Measurements from ENCODE around the gene HELZ. TPM values are rescaled to one million over a fixed set of nuclear protein-coding genes. Genes with fewer than 3 reads are reported as not detected.
A peak's percentile ranks its signal among the peaks of the same experiment; 100 is the strongest.
"Not testable (repeated sequence)": the region's sequence is repeated elsewhere in the genome, so short reads cannot be mapped to it uniquely, and the experiment has no call there.

The HELZ gene
- total RNA-seq = 100 to 1,000 TPM; 106 to 110 TPM

DNA sequence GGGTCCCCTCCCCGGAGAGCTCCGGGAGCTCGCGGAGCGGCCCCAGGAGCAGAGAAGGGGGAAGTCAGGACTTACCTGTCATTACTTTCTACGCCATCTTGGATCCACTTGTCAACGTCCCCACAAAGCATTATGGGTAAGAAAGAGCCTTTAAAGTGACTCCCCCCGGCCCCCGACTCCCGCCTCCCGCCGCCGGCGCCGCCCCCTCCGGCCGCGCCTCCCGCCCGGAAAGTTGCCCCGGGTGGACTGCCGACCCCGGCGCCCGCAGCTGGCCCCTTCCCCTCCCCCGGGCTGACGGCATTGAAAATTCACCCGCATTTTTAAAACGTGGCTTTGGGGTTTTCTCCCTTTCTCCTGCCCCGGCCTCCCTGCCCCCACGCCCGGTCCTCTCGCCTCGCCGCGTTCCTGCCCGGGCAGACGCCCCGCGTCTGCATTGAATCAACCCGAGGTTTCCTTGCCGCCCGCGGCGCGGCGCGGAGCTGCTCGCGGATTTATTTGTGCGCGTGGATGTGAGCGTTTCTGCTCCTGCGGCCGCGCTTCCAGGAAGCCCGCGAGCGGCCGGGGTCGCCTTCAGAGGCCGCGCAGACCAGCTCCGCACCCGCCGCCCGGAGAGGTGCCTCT is at the start of gene HELZ:
Gene HELZ (minus strand): TSS at position 124 of the 621 bp plus-strand sequence. CDS start 26,392 bp downstream, outside the sequence.
- Mint-ChIP-seq H3K27me3 (no peaks in the 10 kb centered on the region), H3K27ac (peak within 1 kb of the TSS; percentile 83 to 95), H3K4me3 (peak within 1 kb of the TSS; percentile 95), H3K4me1 (ENCODE audit: low read depth in 2 of 2) (peaks cover 54 to 60% of the 10 kb centered on the region in 2 donors), H3K36me3 (peaks cover 9% of the 10 kb centered on the region), H3K9me3 (no peaks in the 10 kb centered on the region)
- DNase-seq (ENCODE audit: low spot score) (peak; percentile 86), ATAC-seq (peak; percentile 82 to 88)

DNA sequence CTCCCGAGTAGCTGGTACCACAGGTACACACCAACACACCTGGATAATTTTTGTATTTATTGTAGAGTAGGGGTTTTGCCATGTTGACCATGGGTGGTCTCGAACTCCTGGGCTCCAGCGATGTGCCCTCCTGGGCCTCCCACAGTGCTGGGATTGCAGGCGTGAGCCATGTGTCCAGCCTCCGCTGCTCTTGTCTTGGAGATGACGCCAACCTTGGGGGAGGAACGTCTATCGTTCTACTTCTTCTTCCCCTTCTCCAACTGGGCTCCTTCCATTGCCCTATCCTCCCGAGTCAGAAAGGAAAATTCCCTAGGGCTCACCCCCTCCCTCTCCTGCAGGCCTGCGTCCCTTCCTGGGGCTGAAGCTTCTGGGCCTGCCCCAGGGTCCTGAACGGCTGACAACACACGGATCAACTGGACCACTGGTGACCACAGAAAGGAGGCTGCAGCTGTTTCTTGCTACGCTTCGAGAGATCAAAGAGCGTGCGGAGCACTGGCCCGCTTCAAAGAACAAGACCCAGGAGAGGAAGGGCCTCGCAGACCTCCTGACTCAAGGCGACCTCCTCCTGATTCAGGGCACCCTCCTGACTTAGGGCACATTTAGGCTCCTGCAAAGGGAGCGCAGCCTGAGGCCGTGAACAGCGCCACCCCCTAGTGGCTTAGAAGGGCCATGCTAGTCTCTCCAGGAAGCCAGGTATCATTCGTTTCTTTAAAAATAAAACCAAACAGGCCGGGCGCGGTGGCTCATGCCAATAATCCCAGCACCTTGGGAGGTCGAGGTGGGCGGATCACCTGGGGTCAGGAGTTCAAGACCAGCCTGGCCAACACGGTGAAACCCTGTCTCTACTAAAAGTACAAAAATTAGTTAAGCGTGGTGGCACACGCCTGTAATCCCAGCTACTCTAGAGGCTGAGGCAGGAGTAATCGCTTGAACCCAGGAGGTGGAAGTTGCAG is 48.5 kb upstream of the HELZ start:
- Mint-ChIP-seq H3K36me3 (no peaks in the 10 kb centered on the region), H3K4me1 (ENCODE audit: low read depth in 2 of 2) (peaks cover 6 to 15% of the 10 kb centered on the region in 2 donors), H3K27ac (peak overlapping the region; percentile 17 to 63), H3K4me3 (no peak overlapping the region), H3K27me3 (no peaks in the 10 kb centered on the region), H3K9me3 (no peaks in the 10 kb centered on the region)
- ATAC-seq = peak; percentile 91 to 92
- peak; percentile 81 for DNase-seq (ENCODE audit: low spot score)

- Mint-ChIP-seq H3K4me3 (no peak overlapping the region), H3K9me3 (no peaks in the 10 kb centered on the region), H3K4me1 (ENCODE audit: low read depth in 2 of 2) (peaks cover 6 to 16% of the 10 kb centered on the region in 2 donors), H3K27ac (no peak overlapping the region), H3K27me3 (no peaks in the 10 kb centered on the region), H3K36me3 (no peaks in the 10 kb centered on the region)
- DNase-seq (ENCODE audit: low spot score) (no peak), ATAC-seq (no peak)
These were observed 45.8 kb upstream of the HELZ start for GRCh38 chr17:67290711-67291291.

DNA sequence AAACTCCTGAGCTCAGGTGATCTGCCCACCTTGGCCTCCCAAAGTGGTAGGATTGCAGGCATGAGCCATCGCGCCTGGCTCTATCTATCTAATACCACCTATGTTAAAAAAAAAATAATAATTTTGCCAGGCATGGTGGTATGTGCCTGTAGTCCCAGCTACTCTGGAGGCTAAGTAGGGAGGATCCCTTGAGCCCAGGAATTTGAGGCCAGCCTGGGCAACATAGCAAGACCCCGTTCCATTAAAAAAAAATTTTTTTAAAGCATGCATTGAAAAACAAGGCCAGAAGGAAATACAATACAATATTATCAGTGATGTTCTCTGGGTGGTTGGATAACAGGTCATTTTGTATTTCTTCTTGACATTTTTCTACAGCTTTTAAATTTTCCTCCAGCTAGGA is 45.2 kb upstream of the HELZ start:
- Mint-ChIP-seq H3K4me3 (no peak overlapping the region), H3K36me3 (no peaks in the 10 kb centered on the region), H3K9me3 (no peaks in the 10 kb centered on the region), H3K27ac (no peak overlapping the region), H3K27me3 (no peaks in the 10 kb centered on the region), H3K4me1 (ENCODE audit: low read depth in 2 of 2) (peaks cover 6 to 16% of the 10 kb centered on the region in 2 donors)
- no peak for ATAC-seq
- DNase-seq (ENCODE audit: low spot score) = no peak

- Mint-ChIP-seq H3K4me1 (ENCODE audit: low read depth in 2 of 2) (peaks cover 6 to 16% of the 10 kb centered on the region in 2 donors), H3K27me3 (no peaks in the 10 kb centered on the region), H3K4me3 (no peak overlapping the region), H3K36me3 (no peaks in the 10 kb centered on the region), H3K9me3 (no peaks in the 10 kb centered on the region), H3K27ac (no peak overlapping the region)
- DNase-seq (ENCODE audit: low spot score) (no peak), ATAC-seq (no peak)
These were observed 44.3 kb upstream of the HELZ start for GRCh38 chr17:67289181-67289876.

DNA sequence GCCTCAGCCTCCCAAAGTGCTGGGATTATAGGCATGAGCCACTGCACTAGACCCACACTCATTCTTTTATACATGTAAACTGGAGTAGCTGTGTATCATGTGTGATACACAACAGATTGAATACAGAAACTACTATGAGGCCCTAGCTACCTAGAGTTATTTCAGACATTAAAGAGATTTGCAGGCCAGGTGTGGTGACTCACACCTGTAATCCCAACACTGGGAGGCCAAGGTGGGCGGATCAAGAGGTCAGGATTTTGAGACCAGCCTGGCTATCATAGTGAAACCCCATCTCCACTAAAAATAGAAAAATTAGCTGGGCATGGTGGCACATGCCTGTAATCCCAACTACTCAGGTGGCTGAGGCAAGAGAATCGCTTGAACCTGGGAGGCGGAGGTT is 41.8 kb upstream of the HELZ start:
- not testable (repeated sequence) for DNase-seq (ENCODE audit: low spot score); ATAC-seq; H3K27me3 Mint-ChIP-seq; H3K27ac Mint-ChIP-seq; H3K9me3 Mint-ChIP-seq; H3K36me3 Mint-ChIP-seq; H3K4me1 Mint-ChIP-seq (ENCODE audit: low read depth in 2 of 2); H3K4me3 Mint-ChIP-seq

GRCh38 chr17:67285360-67285759 is 40.4 kb upstream of the HELZ start:
- no peak for ATAC-seq

GRCh38 chr17:67283731-67284516 is 38.9 kb upstream of the HELZ start:
- Mint-ChIP-seq H3K9me3 (no peaks in the 10 kb centered on the region), H3K4me1 (ENCODE audit: low read depth in 2 of 2) (peaks cover 0 to 2% of the 10 kb centered on the region in 2 donors), H3K36me3 (no peaks in the 10 kb centered on the region), H3K4me3 (no peak overlapping the region), H3K27ac (no peak overlapping the region), H3K27me3 (no peaks in the 10 kb centered on the region)
- DNase-seq (ENCODE audit: low spot score) (no peak), ATAC-seq (no peak)

More at GRCh38 chr17:67285360-67285759, 40.4 kb upstream of the HELZ start:
- Mint-ChIP-seq H3K9me3 (no peaks in the 10 kb centered on the region), H3K4me3 (no peak overlapping the region), H3K27ac (no peak overlapping the region), H3K36me3 (no peaks in the 10 kb centered on the region), H3K27me3 (no peaks in the 10 kb centered on the region), H3K4me1 (ENCODE audit: low read depth in 2 of 2) (peaks cover 0 to 10% of the 10 kb centered on the region in 2 donors)
- no peak for DNase-seq (ENCODE audit: low spot score)

DNA sequence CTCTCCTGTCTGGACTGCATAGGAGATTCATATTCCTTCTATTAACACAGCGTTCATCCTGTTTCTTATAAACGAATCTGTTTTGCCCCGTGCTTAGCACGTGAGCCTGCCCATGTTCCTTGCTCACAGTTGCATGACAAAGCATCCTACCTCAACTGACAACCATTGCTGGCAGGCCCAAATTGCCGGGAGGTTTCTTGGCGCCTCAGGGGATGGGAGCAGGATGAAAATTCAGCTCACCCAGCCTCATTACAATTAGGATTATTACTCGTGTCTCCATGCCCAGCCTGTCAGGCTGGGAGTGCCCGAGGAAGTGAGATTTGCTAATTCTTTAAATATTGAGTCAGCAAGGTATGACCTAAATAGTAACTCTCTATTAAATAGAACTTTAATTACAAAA is 36.7 kb upstream of the HELZ start:
- H3K4me3 Mint-ChIP-seq = no peak overlapping the region
- no peaks in the 10 kb centered on the region for H3K9me3 Mint-ChIP-seq
- no peak overlapping the region for H3K27ac Mint-ChIP-seq
- no peaks in the 10 kb centered on the region for H3K4me1 Mint-ChIP-seq (ENCODE audit: low read depth in 2 of 2)
- no peak for ATAC-seq
- DNase-seq (ENCODE audit: low spot score) = no peak
- H3K36me3 Mint-ChIP-seq = no peaks in the 10 kb centered on the region
- H3K27me3 Mint-ChIP-seq = no peaks in the 10 kb centered on the region

- no peaks in the 10 kb centered on the region for H3K27me3 Mint-ChIP-seq
- H3K27ac Mint-ChIP-seq = no peak overlapping the region
- ATAC-seq (no peak), DNase-seq (ENCODE audit: low spot score) (no peak)
- no peaks in the 10 kb centered on the region for H3K36me3 Mint-ChIP-seq
- H3K9me3 Mint-ChIP-seq = no peaks in the 10 kb centered on the region
- no peak overlapping the region for H3K4me3 Mint-ChIP-seq
- H3K4me1 Mint-ChIP-seq (ENCODE audit: low read depth in 2 of 2) = no peaks in the 10 kb centered on the region
These were observed 36.1 kb upstream of the HELZ start for GRCh38 chr17:67281053-67281452.

DNA sequence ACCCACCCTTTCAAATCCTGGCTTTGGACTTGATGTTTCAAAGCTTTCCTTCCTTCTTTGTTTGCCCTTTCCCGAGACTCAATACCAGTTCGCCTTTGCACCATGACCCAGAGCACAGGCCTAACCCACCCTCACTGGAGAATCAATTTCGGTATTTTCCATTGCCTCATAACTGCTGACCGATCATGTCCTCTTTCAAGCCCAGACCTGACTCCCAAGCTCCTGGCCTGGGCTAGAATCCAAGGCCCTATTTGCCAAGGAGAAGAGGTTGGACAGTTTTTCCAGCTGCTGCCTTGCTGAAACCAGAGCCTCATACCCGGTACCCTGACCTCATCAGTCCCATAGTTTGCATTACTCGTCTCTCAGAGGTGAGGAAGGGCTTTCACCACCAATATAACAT is 35.3 kb upstream of the HELZ start:
- H3K36me3 Mint-ChIP-seq = no peaks in the 10 kb centered on the region
- no peaks in the 10 kb centered on the region for H3K27me3 Mint-ChIP-seq
- no peaks in the 10 kb centered on the region for H3K4me1 Mint-ChIP-seq (ENCODE audit: low read depth in 2 of 2)
- H3K4me3 Mint-ChIP-seq = no peak overlapping the region
- ATAC-seq = no peak
- no peak for DNase-seq (ENCODE audit: low spot score)
- no peaks in the 10 kb centered on the region for H3K9me3 Mint-ChIP-seq
- H3K27ac Mint-ChIP-seq = no peak overlapping the region

DNA sequence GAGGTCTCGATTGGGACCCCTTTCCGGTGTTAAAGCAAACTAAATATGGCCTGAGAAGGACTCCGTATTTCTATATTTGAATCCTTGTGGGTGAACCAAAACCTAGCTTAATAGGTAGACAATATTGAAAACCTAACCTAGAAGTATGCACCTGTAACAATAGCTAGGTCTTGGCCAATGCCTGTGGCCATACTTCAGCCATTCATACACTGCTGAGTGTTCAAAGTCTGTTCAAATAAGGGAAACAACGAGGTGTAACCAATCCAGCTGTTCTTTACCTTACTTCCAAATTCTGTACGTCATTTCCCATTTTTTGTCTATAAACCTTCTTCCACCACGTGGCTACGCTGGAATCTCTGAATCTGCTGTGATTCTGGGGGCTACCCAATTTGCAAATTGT is 34.1 kb upstream of the HELZ start:
- Mint-ChIP-seq H3K9me3 (no peaks in the 10 kb centered on the region), H3K36me3 (no peaks in the 10 kb centered on the region), H3K4me1 (ENCODE audit: low read depth in 2 of 2) (no peaks in the 10 kb centered on the region), H3K4me3 (no peak overlapping the region), H3K27me3 (no peaks in the 10 kb centered on the region), H3K27ac (no peak overlapping the region)
- DNase-seq (ENCODE audit: low spot score) (no peak), ATAC-seq (no peak)

GRCh38 chr17:67278363-67278762 is 33.4 kb upstream of the HELZ start:
- Mint-ChIP-seq H3K27me3 (no peaks in the 10 kb centered on the region), H3K36me3 (no peaks in the 10 kb centered on the region), H3K9me3 (no peaks in the 10 kb centered on the region), H3K27ac (no peak overlapping the region), H3K4me1 (ENCODE audit: low read depth in 2 of 2) (no peaks in the 10 kb centered on the region), H3K4me3 (no peak overlapping the region)
- DNase-seq (ENCODE audit: low spot score) (no peak), ATAC-seq (no peak)
